H1 (cell line): ENCODE results near the gene PLXND1.

Source experiments
- ASH2L ChIP-seq: fragments of 200-600, 300-600 bp; sonication (generic); IDR thresholded peaks from one replicate; pipeline ENCODE4 v1.7.1; 2017; ENCODE audit warnings: low read length
- CBX5 ChIP-seq: fragments of 300-800, 300-1000 bp; sonication (generic); IDR thresholded peaks from 2 replicates; pipeline ENCODE4 v1.7.1; 2016; ENCODE audit warnings: antibody characterized with exemption, low read length, low read depth
- CHD1 ChIP-seq: IDR thresholded peaks from 2 replicates; pipeline ENCODE4 v1.6.1; 2012; ENCODE audit warnings: low read depth, low read length, improper control_type of control experiment
- CTCF ChIP-seq, 3 experiments: IDR thresholded peaks; 1 replicate in 2 of 3; 2 replicates in 1 of 3; pipeline versions ENCODE4 v1.5.1 to v1.6.1; 2011; ENCODE audit warnings: low read length in 3 of 3, mild to moderate bottlenecking in 3 of 3, inconsistent platforms in 2 of 3, low read depth in 1 of 3, moderate library complexity in 1 of 3; ENCODE audit not compliant: insufficient read depth in 1 of 3; ENCODE audit errors: control extremely low read depth in 1 of 3
- EGR1 ChIP-seq: IDR thresholded peaks from 2 replicates; pipeline ENCODE4 v1.6.1; 2011; ENCODE audit warnings: low read depth, low read length, borderline replicate concordance
- EZH2 ChIP-seq: fragments of 200-600 bp; sonication (generic); IDR thresholded peaks from 2 replicates; pipeline ENCODE4 v1.7.1; 2012; ENCODE audit warnings: low read depth, mild to moderate bottlenecking, moderate library complexity, low read length, inconsistent platforms; ENCODE audit not compliant: severe bottlenecking
- FOSL1 ChIP-seq: IDR thresholded peaks from 2 replicates; pipeline ENCODE4 v1.6.1; 2011; ENCODE audit warnings: mild to moderate bottlenecking, low read depth, low read length, moderate library complexity; ENCODE audit not compliant: insufficient read depth
- MAX ChIP-seq: IDR thresholded peaks from 2 replicates; pipeline ENCODE4 v1.6.1; 2012; ENCODE audit warnings: inconsistent platforms
- POLR2A ChIP-seq, 2 experiments: IDR thresholded peaks; 1 replicate in 1 of 2; 2 replicates in 1 of 2; pipeline ENCODE4 v1.6.1; 2011; ENCODE audit warnings: low read depth in 2 of 2, low read length in 2 of 2, mild to moderate bottlenecking in 2 of 2; ENCODE audit errors: control extremely low read depth in 1 of 2
- POLR2AphosphoS5 ChIP-seq: IDR thresholded peaks from 2 replicates; pipeline ENCODE4 v1.6.1; 2011; ENCODE audit warnings: low read depth, low read length
- RFX5 ChIP-seq: IDR thresholded peaks from 2 replicates; pipeline ENCODE4 v1.6.1; 2011; ENCODE audit warnings: low read depth, low read length, improper control_type of control experiment, borderline replicate concordance
- SIN3A ChIP-seq, 2 experiments: IDR thresholded peaks in 1 of 2; conservative IDR thresholded peaks in 1 of 2; 2 replicates each; pipeline ENCODE4 v1.6.1; 2011 to 2012; ENCODE audit warnings: low read length in 2 of 2, improper control_type of control experiment in 1 of 2, low read depth in 1 of 2, mild to moderate bottlenecking in 1 of 2
- SP4 ChIP-seq: IDR thresholded peaks from 2 replicates; pipeline ENCODE4 v1.6.1; 2012; ENCODE audit warnings: low read length, inconsistent platforms
- TEAD4 ChIP-seq: IDR thresholded peaks from 2 replicates; pipeline ENCODE4 v1.6.1; 2012; ENCODE audit warnings: low read depth, low read length, inconsistent platforms, mixed read lengths

GRCh38 chr3:129549006-129549800, 57.3 kb downstream of the PLXND1 start:
- TF ChIP-seq EZH2 (no peak), CTCF (IDR thresholded peaks at IDR 0.05; ENCODE audit: control extremely low read depth in 1 of 3, insufficient read depth in 1 of 3, low read depth in 1 of 3, low read length in 3 of 3) (no peak), ASH2L (no peak), MAX (no peak), CBX5 (no peak), FOSL1 (no peak), POLR2AphosphoS5 (no peak), EGR1 (no peak), SP4 (no peak), TEAD4 (no peak), CHD1 (no peak), POLR2A (IDR thresholded peaks at IDR 0.05; ENCODE audit: control extremely low read depth in 1 of 2, low read depth in 2 of 2, low read length in 2 of 2) (no peak), RFX5 (no peak), SIN3A (conservative IDR thresholded peaks at IDR 0.05 in 1 of 2, IDR thresholded peaks at IDR 0.05 in 1 of 2; ENCODE audit: low read depth in 1 of 2, low read length in 2 of 2) (no peak)
